Activated CD8-positive, alpha-beta memory T cell treated with anti-CD3 and anti-CD28 coated beads for 24 hours (primary cell): ENCODE data around the gene SLC15A1.

Source experiments
- DNase-seq: peaks from one replicate; pipeline ENCODE4 v3.0.0-alpha.2; 2020

SLC15A1 gene, protein sequence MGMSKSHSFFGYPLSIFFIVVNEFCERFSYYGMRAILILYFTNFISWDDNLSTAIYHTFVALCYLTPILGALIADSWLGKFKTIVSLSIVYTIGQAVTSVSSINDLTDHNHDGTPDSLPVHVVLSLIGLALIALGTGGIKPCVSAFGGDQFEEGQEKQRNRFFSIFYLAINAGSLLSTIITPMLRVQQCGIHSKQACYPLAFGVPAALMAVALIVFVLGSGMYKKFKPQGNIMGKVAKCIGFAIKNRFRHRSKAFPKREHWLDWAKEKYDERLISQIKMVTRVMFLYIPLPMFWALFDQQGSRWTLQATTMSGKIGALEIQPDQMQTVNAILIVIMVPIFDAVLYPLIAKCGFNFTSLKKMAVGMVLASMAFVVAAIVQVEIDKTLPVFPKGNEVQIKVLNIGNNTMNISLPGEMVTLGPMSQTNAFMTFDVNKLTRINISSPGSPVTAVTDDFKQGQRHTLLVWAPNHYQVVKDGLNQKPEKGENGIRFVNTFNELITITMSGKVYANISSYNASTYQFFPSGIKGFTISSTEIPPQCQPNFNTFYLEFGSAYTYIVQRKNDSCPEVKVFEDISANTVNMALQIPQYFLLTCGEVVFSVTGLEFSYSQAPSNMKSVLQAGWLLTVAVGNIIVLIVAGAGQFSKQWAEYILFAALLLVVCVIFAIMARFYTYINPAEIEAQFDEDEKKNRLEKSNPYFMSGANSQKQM

DNA sequence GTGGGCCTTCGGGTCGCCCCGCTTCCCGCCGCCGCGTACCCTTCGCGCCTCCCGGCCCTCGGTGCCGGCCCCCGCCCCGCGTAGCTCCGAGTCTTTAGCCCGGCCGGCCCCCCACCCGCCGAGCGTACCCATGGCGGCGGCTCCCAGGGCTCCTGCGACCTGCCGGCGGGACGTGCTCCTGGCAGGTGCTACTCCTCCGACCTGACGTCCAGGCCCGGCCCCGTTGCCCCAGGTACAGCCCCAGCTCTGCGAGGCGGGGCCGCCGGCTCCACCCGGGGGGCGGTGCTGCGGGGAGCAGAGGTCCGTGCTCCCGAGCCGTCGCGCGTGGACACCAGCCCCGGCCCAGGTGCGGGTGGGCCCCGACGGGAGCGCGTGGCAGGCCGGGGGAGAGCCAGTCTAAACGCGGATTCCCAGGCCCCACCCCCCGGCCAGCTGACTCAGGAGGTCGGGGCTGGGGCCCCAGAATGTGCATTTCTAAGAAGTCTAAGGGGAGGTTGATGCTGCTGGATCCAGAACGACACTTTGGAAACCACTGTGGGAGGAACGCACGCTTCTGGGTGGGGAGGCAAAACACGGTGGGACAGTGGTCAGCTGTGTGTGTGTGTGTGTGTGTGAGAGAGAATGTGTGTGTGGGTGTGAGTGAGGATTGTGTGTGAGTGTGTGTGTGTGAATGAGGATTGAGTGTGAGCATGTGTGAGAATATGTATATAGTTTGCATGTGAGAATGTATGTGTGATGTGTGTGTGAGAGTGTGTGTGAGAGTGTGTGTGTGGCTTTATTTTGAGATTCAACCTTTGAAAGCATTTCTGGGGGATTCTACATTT, at the start of gene SLC15A1:
Gene SLC15A1, minus strand, starts transcription at position 206 of the 824 bp plus-strand sequence. Its CDS starts 74 bp downstream, at position 132.
- no peak for DNase-seq

DNA sequence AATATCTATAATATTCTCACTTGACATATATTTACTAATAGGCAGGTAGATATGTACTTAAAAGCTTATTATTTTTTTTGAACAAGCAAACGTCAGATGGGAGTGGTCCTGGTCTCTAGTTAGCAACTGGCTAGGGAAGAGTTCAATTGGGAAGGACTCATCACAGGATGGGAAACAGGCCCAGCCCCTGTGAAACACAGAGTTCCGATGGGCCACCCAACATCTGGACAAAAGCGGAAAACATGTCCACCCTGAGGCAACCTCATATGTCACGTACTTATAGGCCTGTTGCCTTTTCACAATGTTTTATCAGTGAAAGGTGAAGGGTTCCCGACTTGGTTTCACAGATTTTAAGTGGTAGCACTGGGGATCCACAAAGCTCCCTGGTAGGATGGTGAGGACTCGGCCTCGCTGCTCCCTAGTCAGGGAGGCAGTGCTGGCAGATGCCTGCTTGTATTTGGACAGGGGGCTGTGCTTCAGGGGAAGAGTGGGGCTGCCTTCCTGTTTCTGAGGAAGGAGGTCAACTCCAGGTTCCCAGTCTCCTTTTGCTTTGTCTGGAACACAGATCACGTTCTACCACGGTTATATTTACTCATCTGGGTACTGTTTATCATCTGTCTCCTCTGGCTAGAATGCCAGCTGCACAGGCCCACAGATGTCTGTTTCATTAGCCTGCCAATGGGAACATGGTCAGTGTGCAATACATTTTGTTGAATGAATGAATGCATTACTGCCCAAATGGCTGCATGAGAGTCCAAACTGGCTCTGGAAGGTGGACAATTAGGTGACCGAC, 49.4 kb upstream of the SLC15A1 start:
- DNase-seq, result no peak

DNA sequence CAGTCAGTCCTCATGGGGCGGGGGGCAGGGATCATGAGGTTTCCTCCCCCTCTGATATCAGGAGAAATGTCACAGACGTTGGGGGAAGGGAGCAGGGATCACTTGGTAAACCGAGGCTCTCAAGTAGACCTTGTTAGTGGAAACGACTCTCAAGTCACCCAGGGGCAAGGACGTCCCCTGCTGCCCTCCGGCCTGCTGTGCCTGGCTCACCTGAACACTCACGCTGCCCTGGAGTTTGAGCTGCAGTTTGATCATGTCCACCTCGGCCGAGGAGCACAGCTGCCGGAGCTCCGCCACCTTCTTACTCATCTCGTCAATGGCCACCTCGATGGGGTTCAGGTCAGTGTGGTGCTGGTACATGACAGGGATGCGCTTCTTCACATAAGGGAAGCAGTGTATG, 47.6 kb upstream of the SLC15A1 start:
- DNase-seq, result no peak

DNA sequence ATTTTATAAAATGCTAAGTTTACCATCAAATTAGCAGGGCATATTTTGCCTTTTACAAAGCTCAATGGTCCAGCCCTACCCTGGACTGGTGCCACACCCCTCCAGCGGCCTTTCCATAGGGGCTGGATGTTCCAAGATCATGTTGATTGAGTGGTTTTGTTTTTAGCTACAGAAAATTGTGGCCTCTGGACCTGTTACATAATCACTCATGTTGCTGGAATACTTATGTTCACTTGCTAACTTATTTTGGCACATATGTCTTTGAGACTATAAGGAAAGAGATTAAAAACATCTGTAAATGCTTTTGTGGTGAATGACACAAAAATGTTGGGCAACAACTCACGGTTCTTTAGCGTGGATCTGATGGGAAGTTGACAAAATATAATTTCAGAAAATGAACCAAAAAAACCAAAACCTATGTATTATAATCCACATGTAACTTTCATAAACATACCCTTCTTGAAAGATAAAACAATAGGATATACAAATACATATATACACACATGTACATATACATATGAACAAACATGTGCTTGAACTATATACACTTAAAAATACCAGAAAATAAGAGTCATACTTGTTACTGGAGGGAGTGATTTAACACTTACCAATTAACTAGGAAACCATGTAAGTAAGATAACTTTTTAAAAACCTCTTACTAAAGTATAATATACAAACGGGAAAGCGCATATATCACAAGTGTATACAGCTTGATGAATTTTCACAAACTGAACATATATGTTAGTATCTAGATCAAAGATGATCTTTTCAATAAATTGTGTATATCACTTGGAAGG, 46.6 kb upstream of the SLC15A1 start:
- DNase-seq, result no peak

DNA sequence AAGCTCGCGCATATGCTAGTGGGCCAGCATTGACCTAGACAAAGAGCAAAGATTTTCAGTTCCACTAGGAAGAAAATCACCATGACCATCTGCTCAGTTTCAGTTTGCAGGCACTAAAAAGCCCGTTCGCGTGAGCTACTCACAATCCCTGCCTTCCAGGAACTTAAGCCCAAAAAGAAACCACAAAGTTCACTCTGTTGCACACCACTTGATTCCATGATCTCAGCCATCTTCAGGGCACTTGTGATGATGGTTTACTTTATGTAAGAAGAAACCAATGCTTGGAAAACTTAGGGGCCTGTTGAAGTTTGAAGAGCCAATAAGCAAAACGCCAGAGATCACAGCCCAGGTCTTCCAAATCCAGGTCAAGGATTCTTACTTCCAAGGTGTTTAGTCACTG, 45.0 kb upstream of the SLC15A1 start:
- DNase-seq, result no peak

DNA sequence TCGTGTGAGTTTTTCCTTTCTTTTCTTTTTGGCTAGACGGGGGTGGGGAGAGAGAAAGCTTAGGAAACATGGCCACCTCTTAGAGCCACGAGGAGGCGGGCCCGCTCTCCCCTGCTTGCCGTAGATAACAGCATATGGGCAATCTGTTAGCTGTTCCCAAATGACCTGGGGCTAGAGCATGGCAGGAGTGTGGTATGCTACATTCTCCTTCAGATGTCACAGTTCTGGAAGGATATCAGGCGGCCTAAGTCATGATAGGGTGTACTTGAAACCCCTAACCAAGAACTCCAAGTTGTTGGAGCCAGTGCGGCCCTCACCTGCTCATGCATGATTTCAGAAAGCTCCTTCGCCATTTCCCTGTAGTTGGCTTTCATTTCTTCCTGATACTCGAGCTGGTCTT, 44.3 kb upstream of the SLC15A1 start:
- no peak for DNase-seq

DNA sequence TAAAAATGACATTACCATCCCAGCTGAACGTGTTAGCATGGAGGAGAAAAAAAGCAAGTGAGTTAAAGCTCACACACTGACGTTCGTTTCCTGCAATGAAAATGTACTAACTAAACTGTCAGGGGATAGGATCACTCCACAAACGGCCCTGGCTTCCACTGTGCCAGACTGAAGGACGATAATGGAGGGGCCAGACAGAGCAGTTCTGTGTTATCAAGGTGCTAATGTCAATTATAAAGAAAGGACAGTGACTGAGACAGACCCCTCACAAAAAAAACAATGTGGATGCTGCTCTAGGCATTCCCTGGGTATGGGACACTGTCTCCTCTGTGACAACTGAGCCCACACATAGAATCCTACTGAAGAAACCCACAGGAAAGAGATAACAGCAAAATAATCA, 43.7 kb upstream of the SLC15A1 start:
- DNase-seq, result no peak

DNA sequence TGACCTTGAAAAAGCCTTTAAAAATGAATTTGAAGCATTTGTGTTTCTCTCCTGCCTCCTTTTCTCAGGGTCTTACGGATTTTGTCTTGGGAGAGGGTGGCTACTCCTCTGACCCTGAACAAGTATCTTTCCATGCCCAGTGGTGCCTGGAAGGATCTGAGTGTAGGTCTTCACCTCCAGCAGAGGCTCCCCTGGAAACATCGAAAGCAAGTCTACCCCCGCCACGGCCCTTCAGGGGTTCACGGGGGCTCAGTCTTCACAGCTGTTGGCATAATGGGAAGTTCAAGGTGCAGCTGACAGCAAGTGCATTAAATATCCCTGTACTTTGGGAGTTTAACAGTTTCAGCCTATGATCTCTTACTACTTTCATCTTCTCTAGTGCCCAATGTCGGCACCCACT, 42.7 kb upstream of the SLC15A1 start:
- no peak for DNase-seq

DNA sequence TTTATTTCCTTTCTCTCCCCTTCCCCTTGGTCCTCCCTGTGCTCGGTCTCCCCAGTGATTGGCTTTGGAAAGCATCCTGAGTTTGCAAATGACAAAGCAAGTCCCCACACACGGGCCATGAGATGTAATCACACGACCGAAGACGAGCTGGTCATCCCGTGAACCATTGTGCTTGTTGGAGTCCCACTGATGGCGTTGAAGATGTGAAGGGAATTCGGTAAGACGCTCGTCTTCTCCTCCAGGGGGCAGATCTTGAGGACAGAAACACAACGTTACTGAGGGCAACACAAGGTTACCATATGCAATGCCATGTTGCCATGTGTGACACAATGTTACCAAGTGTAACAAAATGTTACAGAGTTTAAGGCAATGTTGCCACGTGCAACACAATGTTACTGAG, 42.0 kb upstream of the SLC15A1 start:
- no peak for DNase-seq

DNA sequence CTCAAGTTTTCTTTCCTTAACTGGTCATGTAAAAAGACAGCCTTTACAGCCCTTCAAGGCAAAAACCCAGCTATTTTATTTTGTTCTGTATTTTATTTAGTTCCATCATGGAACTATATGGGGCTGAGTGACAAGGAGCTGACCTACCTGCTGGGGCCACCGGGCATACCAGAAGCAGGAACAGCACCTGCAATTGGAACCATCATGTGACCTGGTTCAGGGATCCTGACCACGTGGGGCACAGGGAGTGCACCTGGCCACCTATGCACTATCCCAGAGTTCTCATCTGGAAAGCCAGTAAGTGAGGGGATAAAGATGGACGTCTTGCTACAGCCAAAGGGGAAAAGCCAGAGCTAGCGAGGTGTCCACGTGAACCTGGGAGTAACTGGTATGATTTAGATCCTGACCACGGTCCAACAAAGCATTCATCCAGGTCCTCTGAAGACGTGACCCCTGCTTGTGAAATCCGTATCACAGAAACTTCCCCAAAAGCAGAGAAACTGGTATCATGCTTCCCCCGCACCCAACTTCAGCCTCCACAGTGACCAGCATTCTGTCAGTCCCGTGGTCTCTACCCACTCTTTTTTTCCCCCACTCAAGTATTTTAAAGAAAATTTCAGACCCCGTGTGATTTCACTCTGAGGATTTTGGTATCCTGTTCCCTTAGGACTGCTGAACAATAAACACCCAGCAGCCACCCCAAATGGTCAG, 40.5 kb upstream of the SLC15A1 start:
- no peak for DNase-seq

DNA sequence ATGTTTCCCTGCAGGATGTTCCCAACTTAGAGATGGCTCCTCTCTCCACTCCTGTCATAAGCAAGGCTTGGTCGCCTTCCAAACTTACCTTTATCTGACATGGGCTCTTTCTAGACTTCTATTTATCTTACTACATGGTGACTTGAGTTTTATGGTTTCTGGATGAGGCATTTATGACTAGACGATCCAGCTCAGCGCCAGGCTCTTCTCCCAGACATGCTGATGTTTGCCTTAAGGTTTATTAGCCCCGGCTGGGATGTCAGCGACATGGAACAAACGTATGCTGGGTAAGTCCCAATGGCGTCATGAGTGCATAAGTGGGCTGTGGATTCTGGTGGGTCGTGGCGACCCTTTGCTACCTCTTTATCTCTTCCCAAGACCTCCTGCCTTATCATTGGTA, 39.8 kb upstream of the SLC15A1 start:
- DNase-seq, result no peak

DNA sequence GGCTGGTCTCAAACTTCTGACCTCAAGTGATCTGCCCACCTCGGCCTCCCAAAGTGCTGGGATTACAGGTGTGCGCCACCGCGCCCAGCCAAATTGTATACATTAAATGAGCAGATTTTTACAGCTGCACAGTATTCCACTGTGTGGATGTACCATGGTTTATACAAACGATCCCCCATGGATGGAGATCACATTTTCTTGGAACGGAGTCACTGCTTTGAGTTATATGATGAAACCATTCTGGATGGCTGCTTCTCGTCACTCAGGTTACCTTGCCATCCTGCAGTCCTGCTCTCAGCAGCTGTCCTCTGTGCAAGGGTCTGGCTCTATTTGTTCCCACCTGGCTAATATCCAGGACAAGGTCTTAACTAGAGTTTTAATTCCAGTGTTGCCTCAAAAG, 39.1 kb upstream of the SLC15A1 start:
- no peak for DNase-seq

DNA sequence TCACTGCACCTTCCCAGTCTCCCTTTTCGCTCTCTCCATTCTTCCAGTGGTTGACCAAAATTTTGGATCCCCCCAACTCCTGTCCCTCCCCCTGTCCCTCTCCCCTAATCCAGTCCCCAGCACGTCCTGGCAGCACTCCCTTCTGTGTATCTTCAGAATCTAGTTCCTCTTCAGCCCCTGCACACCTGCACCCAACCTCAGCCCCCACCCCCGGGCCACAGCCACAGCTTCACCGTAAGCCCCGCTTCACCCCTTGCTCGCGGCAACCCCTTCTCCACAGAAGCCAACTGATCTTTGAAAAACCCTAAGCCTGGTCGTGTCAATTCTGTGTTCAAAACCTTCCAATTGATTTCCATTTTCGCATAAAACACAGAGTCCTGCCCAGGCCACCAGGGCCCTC, 35.5 kb upstream of the SLC15A1 start:
- no peak for DNase-seq

DNA sequence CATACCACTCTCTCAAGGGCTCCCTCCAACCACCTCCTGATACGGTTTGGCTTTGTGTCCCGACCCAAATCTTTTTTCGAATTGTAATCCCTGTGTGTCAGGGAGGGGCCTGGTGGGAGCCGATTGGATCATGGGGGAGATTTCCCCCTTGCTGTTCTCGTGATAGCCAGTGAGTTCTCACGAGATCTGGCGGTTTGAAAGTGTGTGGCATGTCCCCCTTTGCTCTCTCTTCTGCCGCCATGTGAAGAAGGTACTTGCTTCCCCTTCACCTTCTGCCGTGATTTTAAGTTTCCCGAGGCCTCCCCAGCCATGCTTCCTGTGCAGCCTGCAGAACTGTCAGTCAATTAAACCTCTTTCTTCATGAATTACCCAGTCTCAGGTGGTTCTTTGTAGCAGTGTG, 34.7 kb upstream of the SLC15A1 start:
- DNase-seq, result no peak

DNA sequence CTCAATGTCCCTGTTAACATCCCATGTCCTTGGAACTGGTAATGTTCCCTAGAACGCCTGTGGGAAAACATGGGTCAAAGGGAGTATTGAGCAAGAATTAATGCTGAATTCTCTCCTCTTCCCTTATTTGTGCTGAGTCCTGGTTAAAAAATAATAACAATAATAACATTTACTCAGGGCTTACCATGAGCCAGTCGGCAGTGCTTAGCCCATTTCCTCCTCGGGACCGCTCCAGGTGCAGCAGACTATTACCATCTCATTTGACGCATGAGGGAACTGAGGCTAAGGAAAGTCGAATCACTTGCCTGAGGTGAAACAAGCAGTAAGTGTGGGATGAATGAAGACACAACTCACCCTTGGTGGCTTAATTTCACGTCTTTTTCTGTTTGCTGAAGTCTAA, 33.6 kb upstream of the SLC15A1 start:
- no peak for DNase-seq

DNA sequence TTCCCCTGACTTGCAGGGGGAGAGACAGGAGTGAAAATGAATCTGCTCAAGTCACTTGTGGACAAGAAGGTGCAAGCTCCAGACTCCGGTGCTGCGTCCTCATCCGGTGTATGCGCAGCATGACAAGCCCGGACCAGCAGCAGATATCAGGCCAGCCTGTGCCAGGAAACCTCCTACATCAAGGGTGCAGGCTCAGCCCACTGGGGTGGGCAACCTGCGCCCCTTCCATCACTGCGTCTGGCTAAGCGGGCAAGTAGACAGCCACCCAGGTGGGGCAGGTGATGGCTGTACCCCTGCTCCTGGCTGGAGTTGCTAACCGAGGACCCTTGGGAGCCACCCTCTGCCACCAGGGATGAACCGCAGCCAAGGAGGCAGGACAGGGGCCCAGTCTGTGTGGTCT, 32.9 kb upstream of the SLC15A1 start:
- DNase-seq, result no peak

DNA sequence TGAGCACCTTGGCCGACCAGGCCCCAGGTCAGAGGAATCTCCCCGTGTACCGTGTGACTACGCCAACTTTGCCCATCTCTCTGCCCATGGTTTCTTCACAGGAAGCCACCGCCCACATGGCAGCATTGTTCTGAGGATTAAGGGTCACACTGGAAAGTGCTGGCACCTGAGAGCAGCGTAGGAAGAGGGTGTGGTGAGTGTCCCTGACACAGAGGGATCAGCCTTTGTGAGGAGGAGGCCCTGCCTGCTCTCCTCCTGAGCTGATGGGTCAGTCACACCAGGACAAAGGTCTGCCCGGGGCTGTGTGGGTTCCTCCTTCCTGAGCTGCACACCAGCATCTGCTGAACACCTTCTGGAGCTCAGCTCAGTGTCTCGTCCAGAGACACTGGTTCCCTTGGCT, 32.2 kb upstream of the SLC15A1 start:
- no peak for DNase-seq

DNA sequence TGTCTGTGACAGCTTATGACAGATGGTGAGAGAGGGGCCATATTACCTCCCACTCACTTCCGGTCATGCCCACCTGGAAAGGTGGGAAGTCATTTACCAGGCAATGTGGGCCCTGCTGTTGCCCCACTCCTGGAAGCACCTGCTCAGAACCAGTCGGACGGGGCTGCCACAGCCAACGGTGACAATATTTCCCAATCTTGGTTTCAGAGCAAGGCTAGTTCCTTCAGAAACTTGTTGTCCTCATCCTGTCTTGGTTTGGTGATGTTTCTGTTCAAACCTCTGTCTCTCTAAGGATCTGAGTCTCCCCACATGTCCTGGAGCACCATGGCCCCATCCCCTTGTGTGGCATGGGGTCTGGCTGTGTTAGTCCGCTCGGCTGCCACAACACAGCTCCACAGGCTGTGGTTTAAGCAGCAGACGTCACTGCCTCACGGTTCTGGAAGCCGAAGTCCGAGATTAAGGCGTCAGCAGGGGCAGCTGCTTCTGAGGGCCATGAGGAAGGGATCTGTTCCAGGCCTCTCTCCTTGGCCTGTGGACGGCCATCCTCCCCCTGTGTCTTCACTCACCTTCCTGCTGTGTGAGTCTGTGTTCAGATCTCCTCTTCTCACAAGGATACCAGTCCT, 31.5 kb upstream of the SLC15A1 start:
- no peak for DNase-seq

DNA sequence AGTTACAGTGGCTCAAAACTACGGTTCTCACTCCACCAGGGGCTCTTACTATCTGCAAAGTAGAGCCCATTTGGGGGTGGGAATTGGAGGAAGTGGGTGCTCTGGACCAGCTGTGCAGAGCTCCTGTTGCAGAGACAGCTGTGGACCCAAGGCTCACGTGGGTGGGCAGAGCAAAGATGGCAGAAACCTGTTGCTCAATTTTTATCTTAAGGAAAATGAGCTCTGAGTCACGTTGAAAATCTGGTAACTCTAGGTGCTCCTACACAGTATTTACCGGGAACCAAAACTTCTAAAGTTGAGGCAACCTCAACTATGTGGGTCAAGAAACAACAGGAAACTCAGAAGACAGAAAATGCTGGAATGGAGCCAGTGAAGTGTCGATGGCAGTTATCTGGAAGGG, 30.2 kb upstream of the SLC15A1 start:
- DNase-seq, result no peak

DNA sequence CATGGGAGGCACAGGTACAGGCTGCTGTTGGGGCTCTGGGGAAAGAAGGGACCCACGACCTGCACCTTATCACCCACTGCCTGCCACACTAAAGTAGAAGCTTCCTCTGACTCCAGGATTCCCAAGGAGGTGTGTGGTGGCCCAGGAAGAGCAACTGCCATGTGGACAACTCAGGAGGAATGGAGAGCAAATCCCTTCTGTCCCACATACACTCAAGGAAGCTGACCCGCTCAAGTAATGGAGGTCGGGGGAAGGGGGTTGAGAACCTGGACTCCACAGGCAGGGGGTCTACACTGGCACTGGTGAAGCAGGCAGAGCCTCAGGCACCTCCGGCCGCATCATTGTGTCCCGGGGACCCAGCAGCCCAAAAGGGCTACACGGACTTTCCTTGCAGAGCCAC, 29.4 kb upstream of the SLC15A1 start:
- no peak for DNase-seq

DNA sequence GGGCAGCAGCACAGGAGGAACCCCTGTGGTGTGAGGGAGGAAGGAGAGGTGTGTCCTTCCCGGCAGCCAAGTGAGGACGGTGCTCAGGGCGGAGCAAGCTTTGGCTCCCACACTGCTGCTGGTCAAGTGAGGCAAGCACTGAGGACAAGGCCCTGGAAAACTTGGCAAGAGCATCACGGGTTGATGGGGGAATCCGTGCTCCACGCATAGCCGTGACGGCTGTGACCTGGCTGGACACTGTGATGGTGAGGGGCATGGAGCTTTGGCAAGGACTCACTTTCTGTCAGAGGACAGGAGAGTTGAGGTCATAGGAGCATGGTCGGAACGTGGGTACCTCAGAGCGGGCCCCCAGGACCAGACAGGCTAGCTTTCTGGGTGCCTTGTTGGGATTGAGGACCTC, 29.0 kb upstream of the SLC15A1 start:
- DNase-seq, result no peak
